HCT116 (cell line): ENCODE measurements around the gene UBAC2. TPM values are rescaled to one million over a fixed set of nuclear protein-coding genes. Genes with fewer than 3 reads are reported as not detected.

Experiments
- ATAC-seq: fragments of 200-7000 bp; cut with Tn5 transposase; 2 replicates; pipeline ENCODE4 v1.9.1; 2020; ENCODE audit warnings: mild to moderate bottlenecking, moderate library complexity
- BruUV-seq: library from RNA; stranded (reverse); fragments of 400-500 nt; replicated peaks from 2 replicates; lab custom pipeline; 2021; lab: Mats Ljungman, UMichigan
- CTCF ChIA-PET: fragments of 300-600 bp; sonication (Branson Sonifier 250); formaldehyde crosslinking; loops from one replicate; lab custom pipeline; 2021; ENCODE audit warnings: antibody characterized with exemption; lab: Charles Lee
- POLR2A ChIA-PET: fragments of 300-600, 350-600 bp; sonication (Branson Sonifier 250); formaldehyde crosslinking; loops from one replicate; lab custom pipeline; 2021; ENCODE audit warnings: antibody characterized with exemption; lab: Charles Lee
- RAD21 ChIA-PET, 2 experiments: fragments of 300-600 bp; sonication (Branson Sonifier 250); formaldehyde crosslinking; loops; one replicate each; lab custom pipeline; 2023; ENCODE audit warnings: low total read pairs in 2 of 2; ENCODE audit not compliant: uncharacterized antibody in 2 of 2, unreplicated experiment in 2 of 2, low non-redundant PET in 1 of 2; lab: Charles Lee
- DNase-seq: peaks from one replicate; pipeline ENCODE4 v3.0.0-alpha.2; 2010; ENCODE audit warnings: low read depth, low spot score
- H2AFZ ChIP-seq: fragments of 200-600 bp; shearing (Covaris generic), sonication (generic); 2 replicates; pipeline ENCODE4 v1.6.1; 2017; ENCODE audit warnings: low read depth, mixed run types, mixed read lengths, antibody characterized with exemption, low read length; ENCODE audit not compliant: poor library complexity, severe bottlenecking
- H3K27ac ChIP-seq: 2 replicates; pipeline ENCODE4 v1.5.1; 2012; ENCODE audit warnings: low read depth, low read length
- H3K27me3 ChIP-seq: fragments of 200-600 bp; sonication (generic); 2 replicates; pipeline ENCODE4 v1.6.1; 2016; ENCODE audit warnings: mixed run types, low read length, mixed read lengths; ENCODE audit not compliant: insufficient read depth
- H3K36me3 ChIP-seq, 2 experiments: fragments of 200-500 bp in 1 of 2; fragments of 200-600 bp in 1 of 2; sonication (Bioruptor generic) in 1 of 2; sonication (generic) in 1 of 2; 2 replicates each; pipeline versions ENCODE4 v1.5.1 to v1.6.1; 2014 to 2016; ENCODE audit warnings: low read length in 2 of 2, inconsistent platforms in 1 of 2, mixed read lengths in 1 of 2, mixed run types in 1 of 2; ENCODE audit not compliant: insufficient read depth in 2 of 2, control insufficient read depth in 1 of 2
- H3K4me1 ChIP-seq, 2 experiments: fragments of 200-600 bp in 1 of 2; sonication (generic) in 1 of 2; 2 replicates each; pipeline versions ENCODE4 v1.5.1 to v1.6.1; 2012 to 2017; ENCODE audit warnings: low read length in 2 of 2, inconsistent platforms in 1 of 2, mild to moderate bottlenecking in 1 of 2, mixed read lengths in 1 of 2, mixed run types in 1 of 2, moderate library complexity in 1 of 2; ENCODE audit not compliant: insufficient read depth in 2 of 2, control insufficient read depth in 1 of 2
- H3K4me2 ChIP-seq: fragments of 200-600 bp; sonication (generic); 2 replicates; pipeline ENCODE4 v1.6.1; 2017; ENCODE audit warnings: mixed run types, low read length, mixed read lengths
- H3K4me3 ChIP-seq, 2 experiments: fragments of 200-600 bp in 1 of 2; sonication (generic) in 1 of 2; replicated peaks in 1 of 2; 2 replicates each; pipeline ENCODE4 v1.5.1; 2011 to 2016; ENCODE audit warnings: low read length in 2 of 2, control low read depth in 1 of 2, low read depth in 1 of 2, mild to moderate bottlenecking in 1 of 2, mixed read lengths in 1 of 2, mixed run types in 1 of 2
- H3K79me2 ChIP-seq: fragments of 200-600 bp; sonication (generic); 2 replicates; pipeline ENCODE4 v1.6.1; 2017; ENCODE audit warnings: mild to moderate bottlenecking, mixed run types, low read length, moderate library complexity, mixed read lengths; ENCODE audit not compliant: insufficient read depth
- H3K9ac ChIP-seq: fragments of 200-600 bp; sonication (generic); 2 replicates; pipeline ENCODE4 v1.6.1; 2016; ENCODE audit warnings: low read length, mixed read lengths
- H3K9me2 ChIP-seq: fragments of 200-600 bp; sonication (generic), shearing (Covaris generic); 2 replicates; pipeline ENCODE4 v1.6.1; 2017; ENCODE audit warnings: mixed run types, mild to moderate bottlenecking, moderate library complexity; ENCODE audit not compliant: insufficient read depth
- H3K9me3 ChIP-seq, 2 experiments: fragments of 200-500 bp in 1 of 2; fragments of 200-600 bp in 1 of 2; sonication (Bioruptor generic) in 1 of 2; sonication (generic) in 1 of 2; 2 replicates each; pipeline ENCODE4 v1.6.1; 2014 to 2017; ENCODE audit warnings: low read length in 2 of 2, mixed read lengths in 2 of 2, inconsistent platforms in 1 of 2, low read depth in 1 of 2, mild to moderate bottlenecking in 1 of 2, mixed run types in 1 of 2, moderate library complexity in 1 of 2; ENCODE audit not compliant: control insufficient read depth in 1 of 2, insufficient read depth in 1 of 2
- H4K20me1 ChIP-seq: fragments of 200-600 bp; sonication (generic), shearing (Covaris generic); 2 replicates; pipeline ENCODE4 v1.6.1; 2017; ENCODE audit warnings: mixed run types, mild to moderate bottlenecking, moderate library complexity; ENCODE audit not compliant: insufficient read depth
- CBX3 ChIP-seq: IDR thresholded peaks from 2 replicates; pipeline ENCODE4 v1.6.1; 2012; ENCODE audit warnings: low read depth
- CEBPB ChIP-seq: IDR thresholded peaks from 2 replicates; pipeline ENCODE4 v1.6.1; 2012; ENCODE audit warnings: low read depth
- EGR1 ChIP-seq: IDR thresholded peaks from 2 replicates; pipeline ENCODE4 v1.6.1; 2012; ENCODE audit warnings: low read depth
- EZH2 ChIP-seq: fragments of 200-600 bp; sonication (generic); IDR thresholded peaks from 2 replicates; pipeline ENCODE4 v1.6.1; 2017; ENCODE audit warnings: antibody characterized with exemption, mixed run types
- POLR2A ChIP-seq: IDR thresholded peaks from 2 replicates; pipeline ENCODE4 v1.7.0; 2011; ENCODE audit warnings: borderline replicate concordance; ENCODE audit not compliant: insufficient read depth, insufficient read length; ENCODE audit errors: extremely low read depth
- POLR2AphosphoS5 ChIP-seq: IDR thresholded peaks from 2 replicates; pipeline ENCODE4 v1.6.1; 2011; ENCODE audit warnings: mild to moderate bottlenecking, low read depth, low read length, moderate library complexity
- SIN3A ChIP-seq: IDR thresholded peaks from 2 replicates; pipeline ENCODE4 v1.6.1; 2012; ENCODE audit warnings: low read depth
- TCF7L2 ChIP-seq: IDR thresholded peaks from 2 replicates; pipeline ENCODE4 v1.7.0; 2011; ENCODE audit warnings: borderline replicate concordance, inconsistent platforms; ENCODE audit not compliant: insufficient read depth, insufficient read length; ENCODE audit errors: extremely low read depth
- ZFX ChIP-seq: fragments of 450-650 bp; IDR thresholded peaks from 2 replicates; pipeline ENCODE4 v1.6.1; 2017
- ZNF274 ChIP-seq: fragments of 200-500 bp; sonication (Bioruptor generic); IDR thresholded peaks from 2 replicates; pipeline ENCODE4 v1.6.1; 2014; ENCODE audit warnings: mild to moderate bottlenecking, low read depth, low read length, inconsistent platforms
- intact Hi-C: fragments of 100-400 bp; cut with micrococcal nuclease; formaldehyde crosslinking; loops from 2 replicates; pipeline ENCODE4 v1.10.0; 2022
- total RNA-seq: library from RNA; stranded (reverse); gene quantifications from one replicate; pipeline ENCODE4 v1.2.1, GENCODE V29; 2021; ENCODE audit not compliant: unreplicated experiment
- TF ChIP-seq, protein P1 (sequence below): IDR thresholded peaks from 2 replicates; pipeline ENCODE4 v1.6.1; 2011; ENCODE audit warnings: mild to moderate bottlenecking, low read length, moderate library complexity; ENCODE audit not compliant: insufficient replicate concordance; ENCODE audit errors: extremely low read depth

UBAC2 gene
- total RNA-seq, 1 experiment from 2014 or later = 67.4 TPM

DNA sequence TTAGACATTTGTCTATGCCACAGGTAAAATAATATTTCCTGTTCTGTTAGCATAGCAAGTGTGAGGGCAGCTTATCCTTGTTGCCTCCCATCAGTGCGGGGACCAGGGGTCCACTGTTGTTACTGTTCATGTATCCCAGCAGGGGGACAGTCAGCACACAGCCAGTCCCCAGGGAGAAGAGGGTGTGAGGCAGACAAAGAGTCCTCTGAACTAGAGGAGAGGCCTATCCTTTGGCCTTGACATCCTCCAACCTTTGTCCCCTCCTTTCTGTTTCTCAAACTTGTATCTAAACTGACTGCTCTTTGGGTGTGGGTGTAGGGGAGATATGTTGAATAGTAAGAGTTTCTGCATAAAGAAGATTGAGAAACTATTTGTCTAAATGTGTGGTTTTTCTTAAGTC lies 60.4 kb downstream of the UBAC2 start:
- ATAC-seq = no peak
- Histone ChIP-seq H3K27me3 (no peaks in the 10 kb centered on the region), H3K4me3 (no peak overlapping the region), H3K9ac (no peak overlapping the region), H3K4me1 (no peaks in the 10 kb centered on the region), H3K79me2 (0 out of 2 replicates have a peak, but pooled peaks cover under 1% of the 10 kb centered on the region), H2AFZ (no peak overlapping the region), H3K9me2 (no peaks in the 10 kb centered on the region), H3K4me2 (no peak overlapping the region), H3K9me3 (no peaks in the 10 kb centered on the region), H3K27ac (no peak overlapping the region), H4K20me1 (no peaks in the 10 kb centered on the region), H3K36me3 (peaks cover 0 to 4% of the 10 kb centered on the region in 2 experiments; a peak in 1 of 4 replicates)
- RAD21 ChIA-PET = no interaction called here
- intact Hi-C loops = loop anchor here (10.0 kb wide), 1 partner anchor 416 kb away; no protein-coding TSS in a partner anchor
- no peak for DNase-seq
- TF ChIP-seq SIN3A = no peak
- no peak for TF ChIP-seq ZNF274
- TF ChIP-seq EZH2 = no peak
- no peak for TF ChIP-seq POLR2A
- no peak for TF ChIP-seq ZFX
- no peak for TF ChIP-seq CBX3
- TF ChIP-seq EGR1 = no peak
- no peak for TF ChIP-seq TCF7L2
- TF ChIP-seq CEBPB = no peak
- TF ChIP-seq POLR2AphosphoS5 = no peak
- TF ChIP-seq, protein P1, sequence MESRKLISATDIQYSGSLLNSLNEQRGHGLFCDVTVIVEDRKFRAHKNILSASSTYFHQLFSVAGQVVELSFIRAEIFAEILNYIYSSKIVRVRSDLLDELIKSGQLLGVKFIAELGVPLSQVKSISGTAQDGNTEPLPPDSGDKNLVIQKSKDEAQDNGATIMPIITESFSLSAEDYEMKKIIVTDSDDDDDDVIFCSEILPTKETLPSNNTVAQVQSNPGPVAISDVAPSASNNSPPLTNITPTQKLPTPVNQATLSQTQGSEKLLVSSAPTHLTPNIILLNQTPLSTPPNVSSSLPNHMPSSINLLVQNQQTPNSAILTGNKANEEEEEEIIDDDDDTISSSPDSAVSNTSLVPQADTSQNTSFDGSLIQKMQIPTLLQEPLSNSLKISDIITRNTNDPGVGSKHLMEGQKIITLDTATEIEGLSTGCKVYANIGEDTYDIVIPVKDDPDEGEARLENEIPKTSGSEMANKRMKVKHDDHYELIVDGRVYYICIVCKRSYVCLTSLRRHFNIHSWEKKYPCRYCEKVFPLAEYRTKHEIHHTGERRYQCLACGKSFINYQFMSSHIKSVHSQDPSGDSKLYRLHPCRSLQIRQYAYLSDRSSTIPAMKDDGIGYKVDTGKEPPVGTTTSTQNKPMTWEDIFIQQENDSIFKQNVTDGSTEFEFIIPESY = no peak
- CTCF ChIA-PET = interaction anchor here (2.0 kb wide), 1 partner anchor 9 kb away, joined by 7 read pairs; no protein-coding TSS in a partner anchor
- POLR2A ChIA-PET = no interaction called here
- no TSS peak for BruUV-seq
